Skin epidermis (tissue), 12 donors: ENCODE measurements around the gene SLC1A6.
"Not testable (repeated sequence)": the region's sequence is repeated elsewhere in the genome, so short reads cannot be mapped to it uniquely, and the experiment has no call there.

Source experiments
- H3K27ac ChIP-seq, 21 experiments: fragments of 200-600 bp; sonication (generic) in 11 of 21; one replicate each; pipeline ENCODE4 v1.5.0; 2020; ENCODE audit warnings: mild to moderate bottlenecking in 3 of 21, inconsistent platforms in 2 of 21, moderate library complexity in 2 of 21
- H3K4me3 ChIP-seq, 7 experiments: fragments of 200-600 bp; sonication (generic) in 2 of 7; one replicate each; pipeline ENCODE4 v1.5.0; 2020; ENCODE audit warnings: inconsistent platforms in 2 of 7, mild to moderate bottlenecking in 2 of 7, moderate library complexity in 1 of 7

The SLC1A6 gene

GRCh38 chr19:14979476-14980255, at the start of gene SLC1A6:
TSS of gene SLC1A6 (minus strand) at chr19:14979864. CDS start at chr19:14972910, 6,954 bp downstream.
- H3K27ac ChIP-seq = peak within 1 kb of the TSS in 4 of 21 experiments; percentile 3 to 38 (median 26)

DNA sequence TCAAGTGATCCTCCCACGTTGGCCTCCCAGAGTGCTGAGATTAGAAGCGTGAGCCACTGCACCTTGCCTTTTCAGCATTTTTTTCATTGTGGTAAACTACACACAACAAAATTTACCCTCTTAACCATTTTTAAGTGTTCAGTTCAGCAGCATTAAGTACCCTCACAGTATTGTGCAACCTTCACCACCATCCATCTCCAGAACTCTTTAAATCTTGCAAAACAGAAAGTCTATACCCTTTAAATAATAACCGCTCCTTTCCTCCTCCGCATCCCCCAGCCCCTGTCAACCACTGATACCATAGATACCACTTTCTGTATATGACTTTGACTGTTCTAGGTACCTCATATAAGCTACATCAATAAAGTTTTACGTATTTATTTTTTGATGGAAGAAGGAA, 48.8 kb upstream of the SLC1A6 start:
- Histone ChIP-seq H3K27ac (no peak overlapping the region), H3K4me3 (no peak overlapping the region)

More at GRCh38 chr19:14979476-14980255, at the start of gene SLC1A6:
- H3K4me3 ChIP-seq = peak within 1 kb of the TSS in 6 of 7 experiments; percentile 7 to 45 (median 32)

DNA sequence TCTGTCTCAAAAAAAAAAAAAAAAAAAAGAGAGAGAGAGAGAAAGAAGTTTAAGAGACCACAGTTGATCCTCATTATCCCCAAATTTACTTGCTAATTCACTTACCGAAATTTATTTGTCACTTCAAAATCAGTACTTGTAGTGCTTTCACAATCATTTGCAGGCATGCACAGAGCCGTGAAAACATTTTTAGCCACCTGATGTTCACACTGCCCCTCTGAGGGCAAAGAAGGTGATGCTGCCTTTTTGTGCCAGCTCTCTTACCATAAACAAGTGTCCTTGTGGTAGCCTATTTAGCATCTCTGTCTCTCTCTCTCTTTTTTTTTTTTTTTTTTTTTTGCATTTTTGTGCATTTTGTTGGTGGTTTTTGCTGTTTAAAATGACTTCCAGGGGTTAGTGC, 45.6 kb upstream of the SLC1A6 start:
- Histone ChIP-seq H3K4me3 (no peak overlapping the region), H3K27ac (no peak overlapping the region)

- no peak overlapping the region for H3K27ac ChIP-seq
Measured at GRCh38 chr19:15022752-15023151, 43.1 kb upstream of the SLC1A6 start.

DNA sequence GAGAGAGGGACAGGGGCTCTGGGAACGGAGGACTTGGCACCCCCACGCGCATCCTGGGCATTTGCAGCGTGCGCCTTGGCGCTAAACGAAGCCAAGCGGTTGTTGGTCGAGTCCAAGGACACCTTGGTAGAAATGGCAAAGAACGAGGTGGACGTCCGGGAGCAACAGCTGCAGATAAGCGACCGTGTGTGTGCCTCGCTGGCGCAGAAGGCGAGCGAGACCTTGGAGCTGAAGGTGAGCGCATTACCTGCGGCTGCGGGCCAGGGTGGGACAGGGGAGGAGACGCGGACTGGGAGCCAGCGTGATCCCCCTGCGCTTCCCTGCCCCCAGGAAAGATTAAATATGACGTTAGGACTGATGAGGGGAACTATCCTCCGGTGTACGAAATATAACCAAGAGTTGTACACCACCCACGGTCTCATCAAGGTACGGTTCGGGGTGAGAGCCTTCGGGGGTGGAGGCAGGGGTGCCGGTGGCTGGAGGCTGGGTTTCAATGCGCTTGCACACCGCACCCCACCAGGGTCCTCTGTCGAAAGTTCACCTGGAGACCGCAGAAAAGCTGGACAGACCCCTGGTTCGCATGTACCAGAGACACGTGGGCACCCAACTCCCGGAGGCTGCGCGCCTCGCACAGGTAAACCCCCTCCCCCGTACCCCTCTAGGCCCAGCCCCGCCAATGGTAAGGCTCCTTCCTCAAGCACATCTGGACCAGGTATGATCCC, 41.8 kb upstream of the SLC1A6 start:
- no peak overlapping the region for H3K4me3 ChIP-seq
- H3K27ac ChIP-seq = no peak overlapping the region

More at GRCh38 chr19:15022752-15023151, 43.1 kb upstream of the SLC1A6 start:
- H3K4me3 ChIP-seq = no peak overlapping the region

DNA sequence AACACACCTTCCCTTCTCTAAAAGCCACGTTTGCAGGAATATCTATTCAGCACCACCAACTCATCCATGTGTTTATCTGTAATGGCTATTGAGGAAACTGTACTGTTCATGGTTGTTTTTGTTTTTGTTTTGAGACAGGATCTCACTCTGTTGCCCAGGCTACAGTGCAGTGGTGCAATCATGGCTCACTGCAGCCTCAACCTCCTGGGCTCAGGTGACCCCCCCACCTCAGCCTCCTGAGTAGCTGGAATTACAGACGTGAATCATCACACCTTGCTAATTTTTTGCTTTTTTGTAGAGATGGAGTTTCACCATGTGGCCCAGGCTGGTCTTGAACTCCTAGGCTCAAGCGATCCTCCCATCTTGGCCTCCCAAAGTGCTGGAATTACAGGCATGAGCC, 39.2 kb upstream of the SLC1A6 start:
- H3K4me3 ChIP-seq, H3K27ac ChIP-seq: not testable (repeated sequence)

DNA sequence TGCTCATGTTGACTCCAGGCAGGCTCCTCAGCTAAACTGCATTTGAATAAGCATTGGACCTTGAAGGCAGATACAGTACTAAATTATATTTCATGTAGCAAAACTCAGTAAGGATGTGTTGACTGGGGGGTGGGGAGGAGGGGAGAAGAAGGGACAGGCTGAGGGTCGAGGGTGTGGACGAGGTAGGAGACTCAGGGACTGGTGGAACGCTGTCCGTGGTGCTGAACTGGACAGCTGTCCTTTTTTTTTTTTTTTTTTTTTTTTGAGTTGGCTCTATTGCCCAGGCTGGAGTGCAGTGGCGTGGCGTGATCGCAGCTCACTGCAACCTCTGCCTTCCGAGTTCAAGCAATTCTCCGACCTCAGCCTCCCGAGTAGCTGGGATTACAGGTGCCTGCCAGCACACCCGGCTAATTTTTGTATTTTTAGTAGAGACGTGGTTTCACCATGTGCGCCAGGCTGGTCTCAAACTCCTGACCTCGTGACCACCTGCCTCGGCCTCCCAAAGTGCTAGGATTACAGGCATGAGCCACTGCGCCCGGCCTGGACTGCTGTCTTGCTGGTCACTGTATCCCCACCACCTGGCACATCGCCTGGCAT, 36.4 kb upstream of the SLC1A6 start:
- Histone ChIP-seq H3K27ac (no peak overlapping the region), H3K4me3 (no peak overlapping the region)

- Histone ChIP-seq H3K27ac (no peak overlapping the region), H3K4me3 (no peak overlapping the region)
Measured at GRCh38 chr19:15014579-15014978, 34.9 kb upstream of the SLC1A6 start.

DNA sequence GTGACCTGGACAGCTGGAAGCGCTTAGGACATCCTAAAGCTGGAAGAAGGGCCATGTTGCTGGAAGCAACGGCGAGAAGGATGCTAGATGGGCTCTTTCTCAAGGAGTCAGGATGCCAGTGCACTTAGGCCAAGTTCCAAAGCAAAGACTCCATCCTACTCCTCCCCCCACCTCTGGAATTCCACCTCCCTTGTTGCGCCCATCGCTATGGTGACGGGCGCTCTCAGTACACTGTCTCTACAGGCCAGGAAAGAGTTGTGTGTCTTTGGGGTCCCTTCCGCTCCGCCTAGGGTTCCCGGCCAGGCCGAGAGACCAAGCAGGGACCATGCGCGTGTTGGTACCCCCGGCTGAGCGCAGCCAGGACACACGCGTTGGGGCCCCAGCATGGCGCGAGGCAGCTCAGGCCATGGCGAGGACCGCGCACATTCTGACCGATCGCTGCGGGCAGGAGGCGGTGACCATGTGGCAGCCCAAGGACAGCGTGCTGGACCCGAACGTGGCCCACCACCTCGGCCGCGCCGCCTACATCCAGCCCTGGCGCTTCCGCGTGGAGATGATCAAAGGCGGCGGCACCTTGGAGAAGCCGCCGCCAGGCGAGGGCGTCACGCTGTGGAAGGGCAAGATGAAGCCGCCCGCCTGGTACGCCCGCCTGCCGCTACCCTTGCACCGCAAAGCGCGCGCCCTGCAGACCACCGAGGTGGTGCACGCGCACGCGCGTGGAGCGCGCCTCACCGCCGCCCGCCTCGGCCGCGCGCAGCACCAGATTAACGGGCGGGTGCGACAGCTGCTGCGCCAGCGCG, 31.0 kb upstream of the SLC1A6 start:
- H3K27ac ChIP-seq = no peak overlapping the region
- peak overlapping the region in 2 of 7 experiments; percentile 9 to 10 for H3K4me3 ChIP-seq

DNA sequence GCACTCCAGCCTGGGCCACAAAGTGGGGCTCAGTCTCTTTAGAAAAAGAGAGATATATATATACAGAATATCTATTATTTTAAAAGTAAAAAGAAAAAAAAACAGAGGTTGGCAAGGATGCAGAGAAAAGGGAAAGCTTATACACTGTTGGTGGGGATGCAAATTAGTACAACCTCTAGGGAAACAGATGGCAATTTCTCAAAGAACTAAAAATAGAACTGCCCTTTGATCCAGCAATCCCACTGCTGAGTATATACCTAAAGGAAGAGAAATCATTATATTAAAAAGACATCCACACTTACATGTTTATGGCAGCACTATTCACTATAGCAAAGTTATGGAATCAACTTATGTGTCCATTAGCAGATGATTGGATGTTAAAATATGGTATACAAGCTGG, 28.6 kb upstream of the SLC1A6 start:
- H3K27ac ChIP-seq = no peak overlapping the region
- no peak overlapping the region for H3K4me3 ChIP-seq

- H3K4me3 ChIP-seq = no peak overlapping the region
- no peak overlapping the region for H3K27ac ChIP-seq
Measured at GRCh38 chr19:14997981-14998380, 18.3 kb upstream of the SLC1A6 start.

GRCh38 chr19:14992780-14993179, 13.1 kb upstream of the SLC1A6 start:
- no peak overlapping the region for H3K4me3 ChIP-seq
- H3K27ac ChIP-seq = no peak overlapping the region

DNA sequence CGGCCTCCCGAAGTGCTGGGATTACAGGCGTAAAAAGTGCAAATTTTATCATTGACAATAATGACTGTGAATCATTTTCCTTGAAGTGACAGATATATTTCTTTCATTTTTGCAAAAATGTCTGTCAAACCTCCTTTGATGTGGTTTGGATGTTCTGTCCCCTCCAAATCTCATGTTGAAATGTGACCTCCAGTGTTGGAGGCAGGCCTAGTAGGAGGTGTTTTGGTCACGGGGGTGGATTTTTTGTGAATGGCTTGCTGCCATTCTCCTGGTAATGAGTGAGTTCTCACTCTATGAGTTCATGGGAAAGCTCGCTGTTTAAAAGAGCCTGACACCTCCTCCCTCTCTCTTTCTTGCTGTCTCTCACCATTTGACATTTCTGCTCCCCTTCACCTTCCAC, 5.5 kb upstream of the SLC1A6 start:
- H3K27ac ChIP-seq = no peak overlapping the region
- H3K4me3 ChIP-seq = no peak overlapping the region

- H3K27ac ChIP-seq = no peak overlapping the region
- H3K4me3 ChIP-seq = no peak overlapping the region
Measured at GRCh38 chr19:14978161-14978776, 1.4 kb downstream of the SLC1A6 start.

- H3K4me3 ChIP-seq = no peak overlapping the region
- no peak overlapping the region for H3K27ac ChIP-seq
Measured at GRCh38 chr19:14977128-14977527, 2.5 kb downstream of the SLC1A6 start.

- no peak overlapping the region for H3K4me3 ChIP-seq
Measured at GRCh38 chr19:14974488-14974887, 5.2 kb downstream of the SLC1A6 start.

GRCh38 chr19:14972676-14973075, 7.0 kb downstream of the SLC1A6 start:
- H3K27ac ChIP-seq = no peak overlapping the region

More at GRCh38 chr19:14974488-14974887, 5.2 kb downstream of the SLC1A6 start:
- no peak overlapping the region for H3K27ac ChIP-seq

GRCh38 chr19:14971474-14971873, 8.2 kb downstream of the SLC1A6 start:
- H3K27ac ChIP-seq = no peak overlapping the region
- H3K4me3 ChIP-seq = no peak overlapping the region

More at GRCh38 chr19:14972676-14973075, 7.0 kb downstream of the SLC1A6 start:
- no peak overlapping the region for H3K4me3 ChIP-seq

GRCh38 chr19:14968247-14968646, 11.4 kb downstream of the SLC1A6 start:
- Histone ChIP-seq H3K4me3 (no peak overlapping the region), H3K27ac (no peak overlapping the region)
